ENCODE results near the gene FAM53C. TPM values are rescaled to one million over a fixed set of nuclear protein-coding genes. Genes with fewer than 3 reads are reported as not detected.

Gene FAM53C
- total RNA-seq, 1 donor from 2014 or later: 24.1 TPM

GRCh38 chr5:138339091-138339456 is 1.0 kb downstream of the FAM53C start:
- Mint-ChIP-seq H3K4me3 (peak overlapping the region; percentile 80), H3K36me3 (ENCODE audit: low read depth) (peaks cover 24% of the 10 kb centered on the region), H3K4me1 (peaks cover 40% of the 10 kb centered on the region), H3K9me3 (no peaks in the 10 kb centered on the region), H3K27ac (peak overlapping the region; percentile 91), H3K27me3 (no peaks in the 10 kb centered on the region)
- intact Hi-C loops (cut with micrococcal nuclease): loop anchor here (2.0 to 10.0 kb wide), 5 partner anchors 160 to 1066 kb away; partner anchors contain the start of genes BRD8, FAM13B, HNRNPA0 and KIF20A
- no peak for DNase-seq

GRCh38 chr5:138339464-138339863 is 1.4 kb downstream of the FAM53C start:
- H3K4me1 Mint-ChIP-seq: peaks cover 42% of the 10 kb centered on the region
- peaks cover 27% of the 10 kb centered on the region for H3K36me3 Mint-ChIP-seq (ENCODE audit: low read depth)

GRCh38 chr5:138340008-138340407 is 1.9 kb downstream of the FAM53C start:
- DNase-seq: no peak
- H3K9me3 Mint-ChIP-seq: no peaks in the 10 kb centered on the region
- peaks cover 39% of the 10 kb centered on the region for H3K4me1 Mint-ChIP-seq
- peaks cover 32% of the 10 kb centered on the region for H3K36me3 Mint-ChIP-seq (ENCODE audit: low read depth)
- H3K27me3 Mint-ChIP-seq: no peaks in the 10 kb centered on the region
- intact Hi-C loops (cut with micrococcal nuclease): no loop called here
- H3K4me3 Mint-ChIP-seq: peak overlapping the region; percentile 80
- H3K27ac Mint-ChIP-seq: no peak overlapping the region

More at GRCh38 chr5:138339464-138339863, 1.4 kb downstream of the FAM53C start:
- Mint-ChIP-seq H3K9me3 (no peaks in the 10 kb centered on the region), H3K27me3 (no peaks in the 10 kb centered on the region), H3K4me3 (peak overlapping the region; percentile 80), H3K27ac (peak overlapping the region; percentile 91)
- DNase-seq: no peak
- intact Hi-C loops (cut with micrococcal nuclease): loop anchor here (2.0 to 10.0 kb wide), 5 partner anchors 161 to 1065 kb away; partner anchors contain the start of genes BRD8, FAM13B, HNRNPA0 and KIF20A

GRCh38 chr5:138344887-138345622 is 7.0 kb downstream of the FAM53C start:
- no peaks in the 10 kb centered on the region for H3K27me3 Mint-ChIP-seq
- intact Hi-C loops (cut with micrococcal nuclease): no loop called here
- DNase-seq: no peak
- H3K36me3 Mint-ChIP-seq (ENCODE audit: low read depth): peaks cover 60% of the 10 kb centered on the region
- H3K9me3 Mint-ChIP-seq: no peaks in the 10 kb centered on the region
- H3K4me1 Mint-ChIP-seq: peaks cover 20% of the 10 kb centered on the region
- H3K4me3 Mint-ChIP-seq: no peak overlapping the region
- H3K27ac Mint-ChIP-seq: no peak overlapping the region

GRCh38 chr5:138346889-138347288 is 8.8 kb downstream of the FAM53C start:
- H3K4me1 Mint-ChIP-seq: peaks cover 11% of the 10 kb centered on the region
- no peak overlapping the region for H3K4me3 Mint-ChIP-seq
- DNase-seq: no peak
- no peaks in the 10 kb centered on the region for H3K9me3 Mint-ChIP-seq
- no peak overlapping the region for H3K27ac Mint-ChIP-seq
- H3K27me3 Mint-ChIP-seq: no peaks in the 10 kb centered on the region
- intact Hi-C loops (cut with micrococcal nuclease): no loop called here
- H3K36me3 Mint-ChIP-seq (ENCODE audit: low read depth): peaks cover 47% of the 10 kb centered on the region

GRCh38 chr5:138349852-138350562 is 11.9 kb downstream of the FAM53C start:
- H3K27me3 Mint-ChIP-seq: no peaks in the 10 kb centered on the region
- intact Hi-C loops (cut with micrococcal nuclease): no loop called here
- H3K36me3 Mint-ChIP-seq (ENCODE audit: low read depth): peaks cover 31% of the 10 kb centered on the region

GRCh38 chr5:138350563-138350890 is 12.5 kb downstream of the FAM53C start:
- intact Hi-C loops (cut with micrococcal nuclease): no loop called here
- H3K27ac Mint-ChIP-seq: no peak overlapping the region

More at GRCh38 chr5:138349852-138350562, 11.9 kb downstream of the FAM53C start:
- Mint-ChIP-seq H3K9me3 (peaks cover 4% of the 10 kb centered on the region), H3K4me3 (no peak overlapping the region), H3K4me1 (peaks cover 26% of the 10 kb centered on the region), H3K27ac (no peak overlapping the region)
- DNase-seq: no peak

GRCh38 chr5:138351056-138351455 is 13.0 kb downstream of the FAM53C start:
- intact Hi-C loops (cut with micrococcal nuclease): no loop called here

More at GRCh38 chr5:138350563-138350890, 12.5 kb downstream of the FAM53C start:
- Mint-ChIP-seq H3K27me3 (no peaks in the 10 kb centered on the region), H3K4me1 (peaks cover 31% of the 10 kb centered on the region), H3K4me3 (no peak overlapping the region), H3K36me3 (ENCODE audit: low read depth) (peaks cover 26% of the 10 kb centered on the region), H3K9me3 (peaks cover 4% of the 10 kb centered on the region)
- DNase-seq: no peak

GRCh38 chr5:138351517-138351916 is 13.5 kb downstream of the FAM53C start:
- peaks cover 37% of the 10 kb centered on the region for H3K4me1 Mint-ChIP-seq
- peaks cover 20% of the 10 kb centered on the region for H3K36me3 Mint-ChIP-seq (ENCODE audit: low read depth)
- H3K9me3 Mint-ChIP-seq: peaks cover 4% of the 10 kb centered on the region
- DNase-seq: no peak
- no peaks in the 10 kb centered on the region for H3K27me3 Mint-ChIP-seq
- no peak overlapping the region for H3K27ac Mint-ChIP-seq
- intact Hi-C loops (cut with micrococcal nuclease): no loop called here
- peak overlapping the region; percentile 71 for H3K4me3 Mint-ChIP-seq

More at GRCh38 chr5:138351056-138351455, 13.0 kb downstream of the FAM53C start:
- no peak for DNase-seq
- no peak overlapping the region for H3K4me3 Mint-ChIP-seq
- H3K36me3 Mint-ChIP-seq (ENCODE audit: low read depth): peaks cover 23% of the 10 kb centered on the region
- H3K9me3 Mint-ChIP-seq: peaks cover 4% of the 10 kb centered on the region
- H3K27ac Mint-ChIP-seq: no peak overlapping the region
- peaks cover 35% of the 10 kb centered on the region for H3K4me1 Mint-ChIP-seq
- no peaks in the 10 kb centered on the region for H3K27me3 Mint-ChIP-seq

- Mint-ChIP-seq H3K4me3 (peak within 1 kb of the TSS; percentile 95), H3K4me1 (peaks cover 37% of the 10 kb centered on the region), H3K27ac (peak within 1 kb of the TSS; percentile 95), H3K9me3 (peaks cover 4% of the 10 kb centered on the region), H3K27me3 (no peaks in the 10 kb centered on the region), H3K36me3 (ENCODE audit: low read depth) (peaks cover 14% of the 10 kb centered on the region)
- intact Hi-C loops (cut with micrococcal nuclease): loop anchor here (1.0 to 2.0 kb wide), 3 partner anchors 14 to 223 kb away; partner anchors contain the start of genes ETF1, FAM53C and HSPA9
- peak; percentile 99 for DNase-seq
These were observed 14.1 kb downstream of the FAM53C start, which contains the start of gene KDM3B for GRCh38 chr5:138352071-138352721. Gene KDM3B, plus strand, starts transcription at chr5:138352685. Its CDS starts 111 bp downstream, at chr5:138352796.

- Mint-ChIP-seq H3K9me3 (peaks cover 4% of the 10 kb centered on the region), H3K4me1 (peaks cover 35% of the 10 kb centered on the region), H3K4me3 (peak overlapping the region; percentile 95), H3K27ac (peak overlapping the region; percentile 95), H3K36me3 (ENCODE audit: low read depth) (peaks cover 10% of the 10 kb centered on the region), H3K27me3 (no peaks in the 10 kb centered on the region)
- DNase-seq: peak; percentile 93
- intact Hi-C loops (cut with micrococcal nuclease): loop anchor here (1.0 to 2.0 kb wide), 4 partner anchors 15 to 222 kb away; partner anchors contain the start of genes CDC23, ETF1, FAM53C and HSPA9
These were observed 14.9 kb downstream of the FAM53C start for GRCh38 chr5:138352722-138353559.

- Mint-ChIP-seq H3K4me1 (peaks cover 35% of the 10 kb centered on the region), H3K27me3 (no peaks in the 10 kb centered on the region), H3K9me3 (peaks cover 4% of the 10 kb centered on the region), H3K4me3 (peak overlapping the region; percentile 95), H3K36me3 (ENCODE audit: low read depth) (peaks cover 9% of the 10 kb centered on the region), H3K27ac (peak overlapping the region; percentile 95)
- intact Hi-C loops (cut with micrococcal nuclease): loop anchor here (1.0 to 2.0 kb wide), 3 partner anchors 140 to 221 kb away; partner anchors contain the start of genes BRD8, CDC23, HSPA9 and KIF20A
- DNase-seq: peak; percentile 84
These were observed 15.6 kb downstream of the FAM53C start for GRCh38 chr5:138353560-138354080.

Data from activated CD4-positive, alpha-beta T cell treated with anti-CD3 and anti-CD28 coated beads, Interleukin-2, amount 10 ng/mL, durations not matched to agents 24 days and 14 days (primary cell).